Ascending aorta (tissue), 2 donors: ENCODE data around the gene ZIC2. TPM values are rescaled to one million over a fixed set of nuclear protein-coding genes. Genes with fewer than 3 reads are reported as not detected.
"Not testable (repeated sequence)": the region's sequence is repeated elsewhere in the genome, so short reads cannot be mapped to it uniquely, and the experiment has no call there.

Experiments used
- DNase-seq, 2 donors: peaks; one replicate each; pipeline ENCODE4 v3.0.0-alpha.2; 2019; ENCODE audit warnings: low spot score in 2 of 2
- H3K27ac ChIP-seq, 2 donors: fragments of 200-600 bp; sonication (generic); one replicate each; pipeline ENCODE4 v1.5.1; 2016 to 2017; ENCODE audit warnings: mild to moderate bottlenecking in 1 of 2
- H3K27me3 ChIP-seq: fragments of 200-600 bp; sonication (generic); one replicate; pipeline ENCODE4 v1.5.1; 2017
- H3K36me3 ChIP-seq, 2 donors: fragments of 200-600 bp; sonication (generic); one replicate each; pipeline ENCODE4 v1.5.1; 2016
- H3K4me1 ChIP-seq, 2 donors: fragments of 200-600 bp; sonication (generic); one replicate each; pipeline ENCODE4 v1.5.1; 2016 to 2017; ENCODE audit warnings: mild to moderate bottlenecking in 1 of 2
- H3K4me3 ChIP-seq, 2 donors: fragments of 200-600 bp; sonication (generic); one replicate each; pipeline ENCODE4 v1.5.1; 2016 to 2017; ENCODE audit warnings: mild to moderate bottlenecking in 1 of 2
- H3K9me3 ChIP-seq, 2 donors: fragments of 200-600 bp; sonication (generic); one replicate each; pipeline ENCODE4 v1.5.1; 2016
- intact Hi-C: fragments of 100-400 bp; cut with DNase I; formaldehyde crosslinking; loops from one replicate; pipeline ENCODE4 v1.15.1; 2023
- total RNA-seq: library from RNA; depleted of rRNA; stranded (reverse); fragments of >200 nt; gene quantifications from one replicate; pipeline ENCODE4 v1.1.0, GENCODE V29; 2016
- TF ChIP-seq, protein P1 (sequence below), 3 experiments: fragments of 200-600 bp in 2 of 3; fragments of 450-650 bp in 1 of 3; sonication (generic) in 2 of 3; IDR thresholded peaks; one replicate each; pipeline ENCODE4 v1.5.1; 2016 to 2019; ENCODE audit warnings: antibody characterized with exemption in 3 of 3, mild to moderate bottlenecking in 1 of 3, moderate library complexity in 1 of 3

Gene ZIC2
- total RNA-seq, 1 donor from 2014 or later: not detected

DNA sequence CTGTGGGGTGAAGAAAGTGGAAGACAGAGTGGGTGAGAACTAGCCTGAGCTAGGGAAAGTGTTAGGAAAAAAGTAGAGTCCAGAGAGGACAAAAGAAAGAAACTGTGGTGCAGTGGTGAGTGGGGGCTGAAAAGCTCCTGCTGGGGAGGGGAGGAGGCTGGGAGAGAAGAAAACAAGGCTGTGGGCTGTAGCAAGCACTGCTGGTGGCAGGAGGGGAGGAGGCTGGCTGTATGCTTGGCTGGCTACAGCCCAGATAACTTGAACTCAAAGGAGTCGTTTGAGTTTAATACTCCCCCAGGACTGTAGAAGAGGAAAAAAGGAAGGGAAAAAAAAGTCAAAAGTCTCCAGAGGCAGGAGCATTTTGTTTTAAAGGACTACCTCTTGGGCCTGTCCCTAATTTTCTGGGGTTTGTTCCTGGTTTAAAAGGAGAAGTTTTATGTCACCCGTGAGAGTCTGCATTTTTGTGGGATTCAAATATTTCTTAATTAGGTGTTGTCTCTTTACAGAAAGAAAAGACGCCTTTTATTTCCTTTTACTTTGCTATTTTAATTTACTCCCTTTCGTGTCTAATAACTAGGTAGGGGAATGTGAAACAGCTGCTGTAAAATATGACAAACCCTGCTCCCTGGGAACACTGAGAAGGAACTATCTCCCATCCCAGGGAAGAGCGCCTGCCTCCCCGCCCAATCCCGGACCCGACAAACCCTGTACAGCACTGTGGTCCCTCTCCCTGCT, 31.7 kb upstream of the ZIC2 start:
- no peaks in the 10 kb centered on the region for H3K36me3 ChIP-seq
- intact Hi-C loops: no loop called here
- no peaks in the 10 kb centered on the region for H3K27me3 ChIP-seq
- no peak for DNase-seq
- TF ChIP-seq, protein P1, sequence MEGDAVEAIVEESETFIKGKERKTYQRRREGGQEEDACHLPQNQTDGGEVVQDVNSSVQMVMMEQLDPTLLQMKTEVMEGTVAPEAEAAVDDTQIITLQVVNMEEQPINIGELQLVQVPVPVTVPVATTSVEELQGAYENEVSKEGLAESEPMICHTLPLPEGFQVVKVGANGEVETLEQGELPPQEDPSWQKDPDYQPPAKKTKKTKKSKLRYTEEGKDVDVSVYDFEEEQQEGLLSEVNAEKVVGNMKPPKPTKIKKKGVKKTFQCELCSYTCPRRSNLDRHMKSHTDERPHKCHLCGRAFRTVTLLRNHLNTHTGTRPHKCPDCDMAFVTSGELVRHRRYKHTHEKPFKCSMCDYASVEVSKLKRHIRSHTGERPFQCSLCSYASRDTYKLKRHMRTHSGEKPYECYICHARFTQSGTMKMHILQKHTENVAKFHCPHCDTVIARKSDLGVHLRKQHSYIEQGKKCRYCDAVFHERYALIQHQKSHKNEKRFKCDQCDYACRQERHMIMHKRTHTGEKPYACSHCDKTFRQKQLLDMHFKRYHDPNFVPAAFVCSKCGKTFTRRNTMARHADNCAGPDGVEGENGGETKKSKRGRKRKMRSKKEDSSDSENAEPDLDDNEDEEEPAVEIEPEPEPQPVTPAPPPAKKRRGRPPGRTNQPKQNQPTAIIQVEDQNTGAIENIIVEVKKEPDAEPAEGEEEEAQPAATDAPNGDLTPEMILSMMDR (IDR thresholded peaks at IDR 0.05): no peak
- H3K4me1 ChIP-seq: no peaks in the 10 kb centered on the region
- no peak overlapping the region for H3K4me3 ChIP-seq
- no peaks in the 10 kb centered on the region for H3K9me3 ChIP-seq
- no peak overlapping the region for H3K27ac ChIP-seq

DNA sequence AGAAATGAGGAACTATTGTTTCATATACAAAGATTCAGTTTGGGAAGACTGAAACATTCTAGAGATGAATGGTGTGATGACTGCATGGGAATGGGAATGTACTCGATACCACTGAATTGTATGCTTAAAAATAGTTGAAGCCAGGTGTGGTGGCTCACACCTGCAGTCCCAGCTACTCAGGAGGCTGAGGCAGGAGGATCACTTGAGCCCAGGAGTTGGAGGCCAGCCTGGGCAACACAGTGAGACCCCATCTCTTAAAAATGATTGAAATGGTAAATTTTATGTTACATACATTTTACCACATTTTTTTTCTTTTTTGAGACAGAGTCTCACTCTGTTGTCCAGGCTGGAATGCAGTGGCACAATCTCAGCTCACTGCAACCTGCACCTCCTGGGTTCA, 29.9 kb upstream of the ZIC2 start:
- intact Hi-C loops, H3K4me3 ChIP-seq, DNase-seq, H3K27me3 ChIP-seq, H3K4me1 ChIP-seq, H3K27ac ChIP-seq, H3K9me3 ChIP-seq, H3K36me3 ChIP-seq: not testable (repeated sequence)

DNA sequence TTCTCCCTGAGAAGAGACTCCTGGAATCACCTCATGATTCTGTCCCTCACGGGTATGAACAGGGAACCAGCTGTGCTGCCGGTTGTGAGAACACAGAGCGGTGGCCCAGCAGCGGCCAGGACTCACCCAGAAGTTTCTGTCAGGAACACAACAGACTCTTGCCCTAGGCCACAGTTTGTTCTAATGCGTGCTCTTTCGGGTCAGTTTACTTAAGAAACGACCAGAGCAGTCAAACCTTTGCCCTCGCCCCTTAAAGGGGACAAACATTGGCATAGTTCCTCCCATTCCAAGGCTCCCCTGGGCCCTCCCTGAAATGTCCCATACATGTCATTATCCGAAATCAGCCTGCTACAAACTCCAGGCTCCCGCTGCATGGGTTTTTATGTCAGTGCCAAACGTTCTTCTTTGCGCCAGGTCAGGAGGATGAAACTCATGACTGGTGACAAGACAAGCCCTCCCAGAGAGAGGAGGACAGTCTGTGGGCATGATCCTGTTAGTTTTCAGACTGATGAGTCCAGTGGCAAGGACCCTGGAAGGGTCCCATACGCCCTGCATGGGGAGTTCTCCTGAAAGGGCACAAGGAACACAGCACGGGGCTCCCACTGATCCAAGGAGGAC, 28.3 kb upstream of the ZIC2 start:
- H3K27me3 ChIP-seq: peaks cover 19% of the 10 kb centered on the region
- intact Hi-C loops: no loop called here
- peaks cover 2 to 17% of the 10 kb centered on the region in 2 donors for H3K4me1 ChIP-seq
- TF ChIP-seq, protein P1 (IDR thresholded peaks at IDR 0.05): no peak
- no peaks in the 10 kb centered on the region for H3K9me3 ChIP-seq
- no peak overlapping the region for H3K4me3 ChIP-seq
- DNase-seq: no peak
- H3K36me3 ChIP-seq: no peaks in the 10 kb centered on the region
- no peak overlapping the region for H3K27ac ChIP-seq

DNA sequence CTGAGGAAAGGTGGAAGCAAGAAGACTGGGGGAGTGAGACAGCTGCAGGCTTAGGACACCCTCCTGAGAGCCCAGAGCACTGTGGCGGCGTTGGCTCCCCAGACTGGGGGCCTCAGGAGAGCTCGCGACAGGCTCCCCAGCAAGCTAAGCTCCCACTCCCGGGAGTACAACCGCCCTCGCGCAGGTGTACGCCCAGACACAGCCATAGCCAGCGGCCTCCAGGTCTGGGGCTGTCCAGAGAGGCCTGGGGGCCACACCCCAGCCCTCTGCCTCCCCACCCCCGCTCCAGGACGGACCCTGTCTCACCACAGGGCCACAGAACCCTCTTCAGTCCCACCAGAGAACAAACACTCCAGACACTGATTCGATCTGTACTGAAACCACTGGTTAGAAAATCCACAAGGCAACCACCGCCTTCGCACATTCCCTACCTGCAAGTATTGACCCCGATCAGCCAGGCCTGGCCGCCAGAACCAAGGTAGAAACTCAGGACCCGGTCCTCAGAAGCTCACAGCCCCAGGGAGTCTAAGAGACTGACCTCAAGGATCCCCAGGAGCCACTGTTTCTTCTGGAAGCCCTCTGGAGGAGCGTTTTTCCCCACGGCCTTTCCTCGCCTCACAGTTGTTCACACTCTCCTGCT, 26.4 kb upstream of the ZIC2 start:
- DNase-seq: no peak

DNA sequence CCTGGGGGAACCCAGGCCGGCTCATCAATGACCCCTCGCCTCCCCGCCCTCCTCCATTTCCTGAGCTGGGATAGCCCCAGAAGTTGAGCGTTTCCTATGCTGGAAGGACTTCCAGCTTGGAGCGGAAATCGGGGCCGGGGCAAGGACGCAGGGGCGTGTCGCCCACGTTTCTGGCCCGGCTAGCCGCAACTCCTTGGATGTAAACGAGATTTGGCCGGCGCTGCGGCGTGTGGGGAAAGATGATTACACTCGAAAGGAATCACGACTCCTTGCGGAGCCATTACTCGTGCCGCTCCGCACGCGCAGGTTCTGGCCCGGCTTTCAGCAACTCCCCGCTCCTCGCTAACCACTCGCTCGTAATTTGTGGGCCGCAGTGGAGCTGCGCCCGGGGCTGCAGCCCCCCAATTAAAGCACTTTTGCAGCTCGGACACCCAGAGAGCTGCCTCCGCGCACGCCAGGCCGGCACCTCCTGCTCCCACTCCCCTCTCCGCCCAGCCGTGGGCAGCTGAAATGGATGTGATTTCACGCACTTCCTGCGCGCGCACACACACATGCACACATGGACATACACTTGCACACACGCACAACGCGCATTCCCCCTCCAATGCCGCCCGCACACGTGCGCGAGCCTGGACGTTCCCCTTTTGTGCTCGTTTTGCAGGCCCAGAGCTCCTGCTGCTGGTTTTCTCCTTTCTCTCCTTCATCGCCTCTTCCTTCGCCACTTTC, 25.7 kb upstream of the ZIC2 start:
- TF ChIP-seq, protein P1 (IDR thresholded peaks at IDR 0.05): no peak
- intact Hi-C loops: loop anchor here (5.0 kb wide), 1 partner anchor 36 kb away; no protein-coding TSS in a partner anchor
- Histone ChIP-seq H3K9me3 (no peaks in the 10 kb centered on the region), H3K27ac (no peak overlapping the region), H3K36me3 (no peaks in the 10 kb centered on the region), H3K4me3 (peak overlapping the region; percentile 41 to 46), H3K27me3 (peaks cover 35% of the 10 kb centered on the region), H3K4me1 (peaks cover 2 to 25% of the 10 kb centered on the region in 2 donors)
- DNase-seq: no peak

More for the DNA sequence above, 26.4 kb upstream of the ZIC2 start:
- H3K4me3 ChIP-seq: no peak overlapping the region
- no peaks in the 10 kb centered on the region for H3K36me3 ChIP-seq
- H3K27me3 ChIP-seq: peaks cover 35% of the 10 kb centered on the region
- no peak overlapping the region for H3K27ac ChIP-seq
- intact Hi-C loops: loop anchor here (5.0 kb wide), 1 partner anchor 37 kb away; no protein-coding TSS in a partner anchor
- TF ChIP-seq, protein P1 (IDR thresholded peaks at IDR 0.05): no peak
- no peaks in the 10 kb centered on the region for H3K9me3 ChIP-seq
- peaks cover 2 to 25% of the 10 kb centered on the region in 2 donors for H3K4me1 ChIP-seq
